CD1c-positive myeloid dendritic cell (primary cell): ENCODE measurements around the gene NPDC1.

ENCODE experiments used
- DNase-seq: peaks from one replicate; pipeline ENCODE4 v3.0.0-alpha.2; 2016; ENCODE audit errors: extremely low spot score

The NPDC1 gene

DNA sequence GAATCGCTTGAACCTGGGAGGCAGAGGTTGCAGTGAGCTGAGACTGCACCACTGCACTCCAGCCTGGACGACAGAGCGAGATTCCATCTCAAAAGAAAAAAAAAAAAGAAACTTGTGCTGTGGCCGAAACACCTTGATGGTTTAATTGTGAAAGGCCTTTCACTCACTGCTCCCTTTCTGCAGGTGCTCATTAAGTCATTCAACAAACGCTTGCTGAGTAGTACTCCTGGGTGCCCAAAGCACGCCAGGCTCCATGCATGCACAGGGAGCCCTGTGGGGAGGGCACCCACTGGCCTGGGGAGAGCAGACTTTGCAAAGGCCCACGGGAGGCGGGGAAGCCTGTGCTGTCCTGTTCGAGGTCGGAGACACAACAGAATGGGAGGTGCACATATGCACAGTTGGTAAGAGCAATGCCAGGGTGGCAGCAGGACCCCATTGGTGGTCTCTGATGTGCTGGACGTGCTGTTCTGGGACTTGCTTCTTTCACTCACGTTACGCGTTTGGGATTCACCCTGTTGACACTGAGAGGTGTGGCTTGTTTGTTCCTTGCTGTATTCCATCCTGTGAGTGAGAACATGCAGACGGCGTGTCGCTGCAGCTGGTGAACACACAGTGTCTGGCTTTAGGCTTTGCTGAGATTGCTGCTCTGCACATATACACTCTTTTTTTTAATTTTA is 10.9 kb upstream of the NPDC1 start:
- no peak for DNase-seq

DNA sequence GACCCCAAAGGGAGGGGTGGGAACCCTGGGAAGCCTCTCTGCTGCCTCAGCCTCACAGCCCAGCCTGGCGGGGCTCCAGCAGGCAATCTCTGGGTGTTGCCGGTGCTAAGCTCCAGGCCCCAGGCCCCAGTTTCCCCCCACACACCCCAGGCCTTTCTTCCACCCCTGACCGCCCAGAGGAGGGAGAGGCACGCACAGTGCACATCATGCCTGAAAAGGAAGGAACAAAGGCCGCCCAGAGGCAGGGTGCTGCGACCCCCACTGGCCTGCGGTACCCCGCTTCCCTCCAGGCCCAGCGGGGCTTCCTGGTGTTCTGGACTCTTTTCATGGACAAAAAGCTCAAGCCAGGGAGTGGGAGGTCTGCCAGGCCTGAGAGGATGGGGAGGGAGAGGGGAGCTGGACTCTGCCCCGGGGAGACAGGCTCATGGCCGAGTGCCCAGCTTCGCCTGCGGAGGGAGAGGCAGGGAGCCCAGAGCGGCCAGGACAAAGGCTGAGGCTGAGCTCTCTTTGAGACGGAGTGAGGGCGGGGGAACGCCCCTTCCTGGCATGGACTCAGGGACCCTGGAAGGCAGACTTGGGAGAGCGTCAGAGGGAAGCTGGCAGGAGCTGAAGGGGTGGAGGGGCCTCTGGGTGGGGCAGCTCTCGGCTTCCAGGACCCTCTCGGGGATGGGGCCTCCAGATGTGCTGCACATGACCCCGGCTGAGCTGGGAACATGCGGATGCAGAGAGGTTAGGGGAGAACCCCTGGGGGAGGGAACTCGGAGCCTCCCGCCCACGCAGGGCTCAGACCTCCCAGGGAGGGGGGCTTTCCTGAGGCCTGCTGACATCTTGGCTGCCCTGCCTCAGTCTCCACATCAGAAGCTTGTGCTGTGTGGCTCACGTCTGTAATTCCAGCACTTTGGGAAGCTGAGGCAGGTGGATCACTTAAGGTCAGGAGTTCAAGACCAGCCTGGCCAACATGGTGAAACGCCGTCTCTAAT is 9.7 kb upstream of the NPDC1 start:
- no peak for DNase-seq

GRCh38 chr9:137054932-137055384 is 9.0 kb upstream of the NPDC1 start:
- no peak for DNase-seq

DNA sequence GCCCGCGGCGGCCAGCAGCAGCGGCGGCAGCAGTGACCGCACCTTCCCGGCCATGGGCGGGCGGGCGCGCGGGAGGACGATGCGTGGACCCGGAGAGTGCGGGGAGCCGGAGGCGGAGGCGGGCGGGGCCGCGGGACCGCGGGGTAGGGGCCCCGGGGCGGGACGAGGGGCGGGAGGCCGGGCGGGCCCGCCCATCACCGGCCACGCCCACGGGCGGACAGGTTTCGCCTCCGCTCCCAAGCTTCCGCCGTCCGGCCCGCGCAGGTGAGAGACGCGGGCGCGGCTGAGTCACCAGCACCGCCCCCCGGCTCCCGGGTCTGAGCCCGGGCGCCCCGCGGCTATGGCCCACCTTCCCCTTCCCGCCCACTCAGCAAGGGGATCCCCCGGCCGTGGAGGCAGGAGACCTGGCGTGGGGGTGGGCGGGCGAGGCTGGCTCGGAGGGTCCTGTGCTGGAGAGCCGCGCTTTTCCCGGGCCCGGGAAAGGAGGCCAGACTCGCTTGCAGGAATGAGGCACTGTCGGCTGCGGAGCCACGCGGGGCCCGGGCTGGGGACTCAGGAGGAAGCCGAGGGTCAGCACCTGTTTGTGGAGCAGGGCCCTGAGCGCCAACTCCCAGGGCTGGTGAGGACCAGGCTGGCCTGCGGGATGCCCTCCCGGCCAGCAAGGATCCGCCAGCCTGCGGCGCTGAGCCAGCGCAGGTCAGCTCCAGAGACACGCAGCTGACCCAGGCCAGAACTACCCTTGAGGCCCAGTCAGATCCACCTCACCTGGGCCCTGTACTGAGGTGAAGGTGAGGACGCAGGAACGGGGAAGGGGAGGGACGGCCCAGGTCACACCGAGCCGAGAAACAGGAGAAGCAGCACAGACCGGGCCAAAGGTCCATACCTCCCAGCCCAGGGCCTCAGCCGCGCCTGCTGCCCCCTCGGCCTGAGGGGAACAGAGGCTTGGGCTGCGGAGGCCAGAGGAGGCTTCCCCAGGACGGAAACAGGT is 8.3 kb upstream of the NPDC1 start, which contains the start of gene ENTPD2:
TSS of gene ENTPD2 (minus strand) at position 118 of the 988 bp plus-strand sequence. CDS start at position 54, 64 bp downstream.
- no peak for DNase-seq

- no peak for DNase-seq
Measured at GRCh38 chr9:137052998-137053943, 7.3 kb upstream of the NPDC1 start.

- DNase-seq, result no peak
Measured at GRCh38 chr9:137052293-137052692, 6.3 kb upstream of the NPDC1 start.

GRCh38 chr9:137051145-137051724 is 5.3 kb upstream of the NPDC1 start:
- no peak for DNase-seq

GRCh38 chr9:137050570-137050969 is 4.6 kb upstream of the NPDC1 start:
- no peak for DNase-seq

DNA sequence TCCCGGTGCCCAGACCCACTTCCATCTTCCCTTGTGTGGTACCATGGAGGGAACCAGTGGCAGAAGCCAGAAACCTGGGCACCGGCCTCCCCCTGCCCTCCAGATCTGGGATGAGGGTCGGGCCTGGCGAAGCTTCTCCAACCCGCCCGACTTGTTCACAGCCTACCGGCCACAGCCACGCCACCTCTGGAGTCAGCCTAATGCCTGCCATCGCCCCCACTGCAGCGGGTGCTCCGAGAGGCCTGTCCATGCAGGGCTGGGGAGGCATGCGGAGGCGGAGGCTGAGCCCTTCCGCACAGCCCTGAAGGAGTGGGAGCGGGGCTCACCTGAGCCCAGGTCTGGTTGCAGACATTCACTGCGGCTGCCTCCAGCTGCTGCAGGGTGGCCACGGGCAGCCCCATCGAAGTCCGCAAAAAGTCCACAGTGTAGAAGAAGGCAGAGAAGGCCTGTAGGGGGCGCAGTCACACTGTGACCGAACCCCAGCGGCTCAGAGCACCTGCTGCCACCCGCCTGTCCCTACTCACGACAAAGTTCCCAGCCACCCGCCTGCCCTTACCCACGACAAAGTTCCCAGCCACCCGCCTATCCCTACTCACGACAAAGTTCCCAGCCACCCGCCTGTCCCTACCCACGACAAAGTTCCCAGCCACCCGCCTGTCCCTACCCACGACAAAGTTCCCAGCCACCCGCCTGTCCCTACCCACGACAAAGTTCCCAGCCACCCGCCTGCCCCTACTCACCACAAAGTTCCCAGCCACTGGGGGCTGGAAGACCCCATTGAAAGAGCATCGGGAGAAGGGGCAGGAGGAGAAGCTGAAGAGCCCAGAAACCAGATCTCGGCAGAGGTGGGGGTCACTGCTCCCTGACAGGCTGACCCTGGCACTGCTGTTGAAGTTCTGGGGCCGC is 3.8 kb upstream of the NPDC1 start:
- peak; percentile 59 for DNase-seq

DNA sequence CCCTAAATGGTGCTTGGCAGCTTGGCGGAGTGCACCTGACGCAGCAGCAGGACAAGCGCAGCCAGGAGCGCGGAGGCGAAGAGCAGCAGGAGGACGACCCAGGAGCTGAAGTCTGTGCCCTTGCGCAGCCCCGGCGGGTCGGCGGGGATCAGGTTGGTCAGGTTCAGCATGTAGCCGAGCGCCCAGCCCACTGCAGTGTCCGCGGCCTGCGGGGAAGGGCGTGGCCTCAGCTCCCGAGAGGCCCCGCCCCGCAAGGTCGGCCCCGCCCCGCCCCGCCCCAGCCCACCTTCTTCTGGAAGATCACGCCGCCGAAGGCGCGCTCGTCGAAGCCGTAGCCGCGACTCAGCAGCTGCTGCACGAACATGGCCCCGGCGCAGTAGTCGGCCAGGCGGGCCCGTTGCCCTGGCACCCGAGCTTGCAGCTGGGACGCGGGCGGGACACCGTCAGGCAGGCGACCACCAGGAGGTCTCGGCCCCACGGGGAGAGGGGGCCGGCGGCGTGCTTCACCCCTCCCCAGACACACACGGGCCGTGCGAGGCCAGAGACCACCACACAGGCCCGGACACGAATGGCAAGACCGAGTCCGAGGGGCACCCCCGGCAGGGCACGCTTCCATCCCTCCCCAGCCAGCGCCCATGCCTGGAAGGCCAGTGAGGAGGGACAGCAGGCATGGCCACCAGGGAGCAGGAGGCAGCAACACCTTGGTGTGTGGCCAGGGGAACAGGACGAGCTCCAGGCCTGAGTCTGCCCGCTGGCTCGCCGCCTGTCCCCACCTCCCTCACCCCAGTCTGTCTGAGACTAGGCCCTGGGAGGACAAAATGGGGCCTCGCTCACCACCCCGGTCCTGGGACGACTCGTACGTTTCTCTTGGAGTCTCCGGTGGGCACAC is 2.9 kb upstream of the NPDC1 start:
- no peak for DNase-seq

- DNase-seq, result no peak
Measured at GRCh38 chr9:137045294-137046087, 486 bp downstream of the NPDC1 start.

GRCh38 chr9:137044502-137045177 is 1.3 kb downstream of the NPDC1 start:
- peak; percentile 16 for DNase-seq

- DNase-seq, result no peak
Measured at GRCh38 chr9:137044037-137044436, 1.9 kb downstream of the NPDC1 start.

DNA sequence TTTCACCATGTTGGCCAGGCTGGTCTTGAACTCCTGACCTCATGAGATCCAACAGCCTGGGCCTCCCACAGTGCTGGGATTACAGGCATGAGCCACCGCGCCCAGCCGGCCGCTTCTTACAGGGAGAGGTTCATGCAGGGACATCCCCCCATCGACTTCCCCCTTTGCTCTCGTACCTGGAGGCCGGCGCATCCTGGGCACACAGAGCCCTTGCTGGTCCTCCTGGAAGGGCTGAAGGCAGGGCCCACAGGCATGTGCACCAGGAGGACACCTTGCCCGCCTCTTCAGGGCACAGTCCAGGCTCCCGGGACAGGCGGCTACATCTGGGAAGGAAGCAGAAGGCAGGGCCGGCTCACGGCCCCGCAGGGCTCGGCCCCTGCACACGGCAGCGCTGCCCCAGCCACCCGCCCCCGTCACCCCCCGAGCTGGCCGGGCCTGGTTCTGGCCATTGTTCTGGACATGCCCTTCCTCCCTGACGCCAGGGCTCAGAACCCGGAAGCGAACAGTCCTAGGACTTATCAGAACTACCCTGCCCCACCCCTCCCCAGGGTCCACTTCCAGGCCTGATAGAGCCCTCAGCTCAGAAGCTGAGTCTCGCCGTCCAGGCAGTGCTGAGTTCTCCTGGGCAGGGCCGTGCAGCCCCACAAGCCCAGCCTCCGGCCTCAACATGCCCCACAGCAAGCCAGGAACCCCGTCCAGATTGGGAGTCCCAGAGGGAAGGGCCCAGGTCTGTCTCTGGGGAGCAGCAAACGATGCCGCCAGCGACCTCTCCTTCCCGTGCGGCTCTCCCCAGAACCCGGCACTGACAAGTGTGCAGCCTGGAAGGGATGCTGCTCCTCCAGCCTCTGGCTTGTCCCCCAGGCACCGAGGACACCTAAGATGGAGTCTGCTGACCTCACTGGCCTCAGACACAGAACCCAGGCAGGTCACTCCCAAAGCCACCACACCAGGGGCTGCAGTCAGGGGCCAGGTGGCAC is 2.9 kb downstream of the NPDC1 start:
- DNase-seq, result no peak

GRCh38 chr9:137041124-137041523 is 4.9 kb downstream of the NPDC1 start:
- no peak for DNase-seq
